ENCODE results near the gene ERGIC1.

DNA sequence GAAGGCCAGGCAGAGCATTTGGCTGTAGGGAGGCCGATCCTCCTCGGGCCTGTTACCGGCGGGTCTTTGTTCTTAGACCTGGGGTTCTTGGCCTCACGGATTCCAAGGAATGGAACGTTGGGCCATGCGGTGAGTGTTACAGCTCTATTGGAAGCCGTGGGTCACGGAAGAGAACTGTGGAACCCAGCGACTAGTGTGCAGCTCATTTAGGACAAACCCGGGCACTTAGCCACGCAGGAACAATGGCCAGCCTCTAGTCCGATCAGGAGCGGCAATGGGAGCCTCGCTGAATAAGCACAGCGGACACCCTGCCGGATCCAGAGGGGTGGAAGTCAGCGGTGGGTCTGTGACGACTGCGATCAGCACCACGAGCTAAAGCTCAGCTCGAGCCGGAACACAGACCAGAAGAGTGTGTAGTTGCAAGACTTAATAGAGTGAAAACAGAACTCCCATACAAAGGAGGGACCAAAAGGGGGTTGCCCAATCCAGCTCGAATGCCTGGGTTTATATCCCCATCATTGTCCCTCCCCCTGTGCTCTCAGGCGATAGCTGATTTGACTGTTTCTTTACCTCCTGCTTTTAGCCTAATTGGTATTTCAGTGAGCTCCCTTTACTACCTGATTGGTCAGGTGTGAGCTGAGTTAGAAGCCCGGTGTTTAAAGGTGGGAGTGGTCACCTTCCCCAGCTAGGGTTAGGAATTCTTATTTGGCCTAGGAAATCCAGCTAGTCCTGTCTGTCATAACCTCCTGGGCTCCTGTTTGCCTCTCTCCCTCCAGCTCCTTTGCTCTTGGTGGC, 71.5 kb downstream of the ERGIC1 start:
- TF ChIP-seq RAD21 (conservative IDR thresholded peaks at IDR 0.05), result no peak
- no peak for TF ChIP-seq TAF1 (IDR thresholded peaks at IDR 0.05; ENCODE audit: low read depth)
- no peak for TF ChIP-seq EZH2 (IDR thresholded peaks at IDR 0.05; ENCODE audit: borderline replicate concordance, insufficient read depth, low read length, poor library complexity, severe bottlenecking)
- TF ChIP-seq, protein P1, sequence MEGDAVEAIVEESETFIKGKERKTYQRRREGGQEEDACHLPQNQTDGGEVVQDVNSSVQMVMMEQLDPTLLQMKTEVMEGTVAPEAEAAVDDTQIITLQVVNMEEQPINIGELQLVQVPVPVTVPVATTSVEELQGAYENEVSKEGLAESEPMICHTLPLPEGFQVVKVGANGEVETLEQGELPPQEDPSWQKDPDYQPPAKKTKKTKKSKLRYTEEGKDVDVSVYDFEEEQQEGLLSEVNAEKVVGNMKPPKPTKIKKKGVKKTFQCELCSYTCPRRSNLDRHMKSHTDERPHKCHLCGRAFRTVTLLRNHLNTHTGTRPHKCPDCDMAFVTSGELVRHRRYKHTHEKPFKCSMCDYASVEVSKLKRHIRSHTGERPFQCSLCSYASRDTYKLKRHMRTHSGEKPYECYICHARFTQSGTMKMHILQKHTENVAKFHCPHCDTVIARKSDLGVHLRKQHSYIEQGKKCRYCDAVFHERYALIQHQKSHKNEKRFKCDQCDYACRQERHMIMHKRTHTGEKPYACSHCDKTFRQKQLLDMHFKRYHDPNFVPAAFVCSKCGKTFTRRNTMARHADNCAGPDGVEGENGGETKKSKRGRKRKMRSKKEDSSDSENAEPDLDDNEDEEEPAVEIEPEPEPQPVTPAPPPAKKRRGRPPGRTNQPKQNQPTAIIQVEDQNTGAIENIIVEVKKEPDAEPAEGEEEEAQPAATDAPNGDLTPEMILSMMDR (IDR thresholded peaks at IDR 0.05; ENCODE audit: poor library complexity, severe bottlenecking), result no peak
- TF ChIP-seq POLR2AphosphoS5 (IDR thresholded peaks at IDR 0.05), result no peak
